NCI-H2081 (cell line): Measurements from ENCODE around the gene HECW1.

ENCODE experiments used
- DNase-seq, 2 experiments: peaks; one replicate each; lab custom pipeline; 2025; lab: John Stamatoyannopoulos, UW

The HECW1 gene

GRCh38 chr7:43506460-43506859 is 394.0 kb downstream of the HECW1 start:
- no peak for DNase-seq

GRCh38 chr7:43508461-43508860 is 396.0 kb downstream of the HECW1 start:
- no peak for DNase-seq

- no peak for DNase-seq
These were observed 397.5 kb downstream of the HECW1 start for GRCh38 chr7:43509906-43510305.

- no peak for DNase-seq
These were observed 398.6 kb downstream of the HECW1 start for GRCh38 chr7:43511029-43511428.

- no peak for DNase-seq
These were observed 399.5 kb downstream of the HECW1 start for GRCh38 chr7:43511769-43512515.

GRCh38 chr7:43513251-43513650 is 400.8 kb downstream of the HECW1 start:
- peak in 1 of 2 experiments; percentile 58 for DNase-seq

GRCh38 chr7:43516581-43517342 is 404.3 kb downstream of the HECW1 start:
- DNase-seq = no peak

GRCh38 chr7:43517464-43517863 is 405.0 kb downstream of the HECW1 start:
- no peak for DNase-seq

- DNase-seq = no peak
These were observed 407.8 kb downstream of the HECW1 start for GRCh38 chr7:43520201-43520600.

- no peak for DNase-seq
These were observed 410.1 kb downstream of the HECW1 start for GRCh38 chr7:43522406-43523156.

- no peak for DNase-seq
These were observed 416.3 kb downstream of the HECW1 start for GRCh38 chr7:43528576-43529354.

GRCh38 chr7:43530553-43531410 is 418.3 kb downstream of the HECW1 start:
- DNase-seq = no peak

GRCh38 chr7:43531700-43532099 is 419.3 kb downstream of the HECW1 start:
- no peak for DNase-seq

GRCh38 chr7:43533801-43534479 is 421.5 kb downstream of the HECW1 start:
- DNase-seq = no peak

GRCh38 chr7:43535031-43535451 is 422.6 kb downstream of the HECW1 start:
- no peak for DNase-seq

- no peak for DNase-seq
These were observed 423.6 kb downstream of the HECW1 start for GRCh38 chr7:43535810-43536585.

GRCh38 chr7:43536773-43537172 is 424.3 kb downstream of the HECW1 start:
- no peak for DNase-seq

GRCh38 chr7:43537765-43538403 is 425.4 kb downstream of the HECW1 start:
- DNase-seq = no peak

GRCh38 chr7:43538404-43538771 is 425.9 kb downstream of the HECW1 start:
- DNase-seq = no peak
